ENCODE results near the gene CD300LB.

GRCh38 chr17:74566132-74566753, 35.0 kb upstream of the CD300LB start:
- TF ChIP-seq, protein P1, sequence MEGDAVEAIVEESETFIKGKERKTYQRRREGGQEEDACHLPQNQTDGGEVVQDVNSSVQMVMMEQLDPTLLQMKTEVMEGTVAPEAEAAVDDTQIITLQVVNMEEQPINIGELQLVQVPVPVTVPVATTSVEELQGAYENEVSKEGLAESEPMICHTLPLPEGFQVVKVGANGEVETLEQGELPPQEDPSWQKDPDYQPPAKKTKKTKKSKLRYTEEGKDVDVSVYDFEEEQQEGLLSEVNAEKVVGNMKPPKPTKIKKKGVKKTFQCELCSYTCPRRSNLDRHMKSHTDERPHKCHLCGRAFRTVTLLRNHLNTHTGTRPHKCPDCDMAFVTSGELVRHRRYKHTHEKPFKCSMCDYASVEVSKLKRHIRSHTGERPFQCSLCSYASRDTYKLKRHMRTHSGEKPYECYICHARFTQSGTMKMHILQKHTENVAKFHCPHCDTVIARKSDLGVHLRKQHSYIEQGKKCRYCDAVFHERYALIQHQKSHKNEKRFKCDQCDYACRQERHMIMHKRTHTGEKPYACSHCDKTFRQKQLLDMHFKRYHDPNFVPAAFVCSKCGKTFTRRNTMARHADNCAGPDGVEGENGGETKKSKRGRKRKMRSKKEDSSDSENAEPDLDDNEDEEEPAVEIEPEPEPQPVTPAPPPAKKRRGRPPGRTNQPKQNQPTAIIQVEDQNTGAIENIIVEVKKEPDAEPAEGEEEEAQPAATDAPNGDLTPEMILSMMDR (conservative IDR thresholded peaks at IDR 0.05; ENCODE audit: low read depth, low read length) = peak; percentile 85
- no peak for TF ChIP-seq EZH2 (IDR thresholded peaks at IDR 0.05; ENCODE audit: borderline replicate concordance, low read depth, low read length, poor library complexity, severe bottlenecking)

Measured in A673 (cell line).